ENCODE measurements around the gene ORAI1. TPM values are rescaled to one million over a fixed set of nuclear protein-coding genes. Genes with fewer than 3 reads are reported as not detected.
"Not testable (repeated sequence)": the region's sequence is repeated elsewhere in the genome, so short reads cannot be mapped to it uniquely, and the experiment has no call there.

The ORAI1 gene
- total and polyA plus RNA-seq, 10 donors = 12.9 to 47.5 (median 33.9) TPM

DNA sequence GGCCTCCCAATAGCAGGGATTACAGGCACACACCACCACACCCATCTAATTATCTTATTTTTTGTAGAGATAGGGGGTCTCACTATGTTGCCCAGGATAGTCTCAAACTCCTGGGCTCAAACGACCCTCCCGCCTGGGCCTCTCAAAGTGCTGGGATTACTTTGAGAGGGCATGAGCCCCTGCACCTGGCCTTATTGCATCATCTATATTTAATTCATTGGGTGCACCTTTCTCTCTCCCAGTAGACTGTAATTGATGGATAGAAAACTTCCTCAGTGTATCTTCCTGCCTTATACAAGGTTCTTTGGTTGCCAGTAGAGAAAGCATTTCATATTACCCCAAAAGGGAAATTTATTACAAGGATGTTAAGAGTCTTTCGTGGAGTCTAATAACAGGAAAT, 52.0 kb downstream of the ORAI1 start:
- H3K4me1 ChIP-seq = peaks cover 0 to 17% (median 4%) of the 10 kb centered on the region in 6 donors
- H3K4me3 ChIP-seq = no peak overlapping the region
- H3K36me3 ChIP-seq = no peaks in the 10 kb centered on the region
- intact Hi-C loops (cut with DNase I; ENCODE audit: low total_unique reads) = no loop called here
- no peak for TF ChIP-seq POLR2A (IDR thresholded peaks at IDR 0.05)
- no peak for TF ChIP-seq POLR2AphosphoS5 (IDR thresholded peaks at IDR 0.05)
- TF ChIP-seq, protein P1, sequence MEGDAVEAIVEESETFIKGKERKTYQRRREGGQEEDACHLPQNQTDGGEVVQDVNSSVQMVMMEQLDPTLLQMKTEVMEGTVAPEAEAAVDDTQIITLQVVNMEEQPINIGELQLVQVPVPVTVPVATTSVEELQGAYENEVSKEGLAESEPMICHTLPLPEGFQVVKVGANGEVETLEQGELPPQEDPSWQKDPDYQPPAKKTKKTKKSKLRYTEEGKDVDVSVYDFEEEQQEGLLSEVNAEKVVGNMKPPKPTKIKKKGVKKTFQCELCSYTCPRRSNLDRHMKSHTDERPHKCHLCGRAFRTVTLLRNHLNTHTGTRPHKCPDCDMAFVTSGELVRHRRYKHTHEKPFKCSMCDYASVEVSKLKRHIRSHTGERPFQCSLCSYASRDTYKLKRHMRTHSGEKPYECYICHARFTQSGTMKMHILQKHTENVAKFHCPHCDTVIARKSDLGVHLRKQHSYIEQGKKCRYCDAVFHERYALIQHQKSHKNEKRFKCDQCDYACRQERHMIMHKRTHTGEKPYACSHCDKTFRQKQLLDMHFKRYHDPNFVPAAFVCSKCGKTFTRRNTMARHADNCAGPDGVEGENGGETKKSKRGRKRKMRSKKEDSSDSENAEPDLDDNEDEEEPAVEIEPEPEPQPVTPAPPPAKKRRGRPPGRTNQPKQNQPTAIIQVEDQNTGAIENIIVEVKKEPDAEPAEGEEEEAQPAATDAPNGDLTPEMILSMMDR (IDR thresholded peaks at IDR 0.05 in 8 of 11, conservative IDR thresholded peaks at IDR 0.05 in 3 of 11) = no peak
- DNase-seq = no peak
- 70 to 79% (median 74%) methylated on average over 3 of the region's 3 CpGs for WGBS, 5 donors
- no peaks in the 10 kb centered on the region for H3K27me3 ChIP-seq (replicated peaks in 1 of 7)
- no peaks in the 10 kb centered on the region for H3K9me3 ChIP-seq
- no peak overlapping the region for H3K27ac ChIP-seq

DNA sequence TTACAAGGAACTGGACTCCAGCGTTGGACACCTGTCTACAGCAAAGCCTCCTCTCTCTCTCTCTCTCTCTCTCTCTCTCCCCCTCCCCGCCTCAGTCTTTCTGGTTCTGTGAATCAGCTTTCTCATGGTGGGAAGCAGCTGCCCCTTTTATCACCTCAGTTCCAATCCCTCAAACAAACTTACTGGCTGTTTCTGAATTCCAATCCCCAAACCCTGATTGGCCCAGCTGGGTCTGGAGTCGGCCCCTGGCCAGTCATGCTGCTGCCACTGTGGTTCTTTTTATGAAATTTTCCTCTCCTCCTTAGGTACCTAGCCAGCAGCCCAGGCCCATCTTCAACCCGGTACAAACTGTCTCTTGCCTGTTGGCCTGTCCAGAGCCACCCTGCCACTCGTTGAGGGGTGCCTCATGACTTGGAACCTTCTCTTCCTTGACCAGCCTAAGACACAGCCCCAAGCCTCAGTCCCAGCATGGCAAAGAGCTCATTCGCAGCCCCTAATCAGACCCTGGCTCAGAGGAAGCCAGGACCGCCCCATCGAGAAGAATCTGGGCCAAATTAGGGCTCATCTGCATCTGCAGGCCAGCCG, 52.5 kb downstream of the ORAI1 start:
- DNase-seq = no peak
- H3K9me3 ChIP-seq = no peaks in the 10 kb centered on the region
- intact Hi-C loops (cut with DNase I; ENCODE audit: low total_unique reads) = no loop called here
- no peaks in the 10 kb centered on the region for H3K36me3 ChIP-seq
- H3K27me3 ChIP-seq (replicated peaks in 1 of 7) = no peaks in the 10 kb centered on the region
- TF ChIP-seq POLR2AphosphoS5 (IDR thresholded peaks at IDR 0.05) (no peak), POLR2A (IDR thresholded peaks at IDR 0.05) (no peak)
- TF ChIP-seq, protein P1 (IDR thresholded peaks at IDR 0.05 in 8 of 11, conservative IDR thresholded peaks at IDR 0.05 in 3 of 11) = no peak
- H3K27ac ChIP-seq = no peak overlapping the region
- H3K4me1 ChIP-seq = peaks cover 0 to 17% (median 4%) of the 10 kb centered on the region in 6 donors
- no peak overlapping the region for H3K4me3 ChIP-seq
- 77 to 81% (median 79%) methylated on average over 9 of the region's 9 CpGs for WGBS, 5 donors

DNA sequence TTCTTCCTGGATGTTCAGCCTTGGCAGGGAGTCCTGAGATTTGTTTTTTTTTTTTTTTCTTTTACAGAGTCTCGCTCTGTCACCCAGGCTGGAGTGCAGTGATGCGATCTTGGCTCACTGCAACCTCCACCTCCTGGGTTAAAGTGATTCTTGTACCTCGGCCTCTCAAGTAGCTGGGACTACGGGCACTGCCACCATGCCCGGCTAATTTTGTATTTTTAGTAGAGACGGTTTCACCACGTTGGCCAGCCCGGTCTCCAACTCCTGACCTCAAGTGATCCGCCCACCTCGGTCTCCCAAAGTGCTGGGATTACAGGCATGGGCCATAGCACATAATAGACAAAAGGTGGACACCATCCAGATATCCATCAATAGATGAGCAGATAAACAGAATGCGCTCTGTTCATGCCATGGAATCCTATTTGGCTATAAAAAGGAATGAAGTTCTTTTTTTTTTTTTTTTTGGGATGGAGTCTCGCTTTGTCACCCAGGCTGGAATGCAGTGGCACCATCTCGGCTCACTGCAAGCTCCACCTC, 53.4 kb downstream of the ORAI1 start:
- H3K4me1 ChIP-seq = peaks cover 0 to 17% (median 4%) of the 10 kb centered on the region in 6 donors
- H3K9me3 ChIP-seq; H3K27me3 ChIP-seq (replicated peaks in 1 of 7); DNase-seq; H3K27ac ChIP-seq; H3K4me3 ChIP-seq; H3K36me3 ChIP-seq: not testable (repeated sequence)
- WGBS, 5 donors = 90 to 94% (median 93%) methylated on average over 13 of the region's 13 CpGs
- intact Hi-C loops (cut with DNase I; ENCODE audit: low total_unique reads) = loop anchor here (5.0 kb wide), 1 partner anchor 127 kb away; no protein-coding TSS in a partner anchor

DNA sequence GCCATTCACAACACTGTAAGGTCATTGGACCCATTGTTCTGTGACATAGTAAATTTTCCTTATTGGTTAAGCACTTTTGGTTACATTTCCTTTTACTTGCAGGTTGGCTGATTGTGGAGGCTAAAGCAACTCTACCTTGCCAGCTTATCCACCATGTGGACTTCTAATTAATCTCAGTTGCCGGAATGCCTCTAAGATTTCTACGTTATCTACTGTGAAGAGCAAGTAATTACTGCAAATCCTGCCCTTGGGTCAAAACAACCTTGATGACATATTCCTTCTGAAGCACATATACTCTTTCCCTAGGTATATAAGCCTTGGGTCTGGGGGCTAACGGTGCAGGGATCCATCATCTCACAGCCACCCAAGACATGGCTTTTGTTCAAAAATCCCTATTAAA, 62.6 kb downstream of the ORAI1 start:
- no peaks in the 10 kb centered on the region for H3K9me3 ChIP-seq
- H3K36me3 ChIP-seq = no peaks in the 10 kb centered on the region
- H3K4me1 ChIP-seq = peaks cover 6 to 22% (median 16%) of the 10 kb centered on the region in 6 donors
- H3K27me3 ChIP-seq (replicated peaks in 1 of 7) = no peaks in the 10 kb centered on the region
- no peak overlapping the region for H3K27ac ChIP-seq
- intact Hi-C loops (cut with DNase I; ENCODE audit: low total_unique reads) = no loop called here
- TF ChIP-seq, protein P1 (IDR thresholded peaks at IDR 0.05 in 8 of 11, conservative IDR thresholded peaks at IDR 0.05 in 3 of 11) = no peak
- no peak for TF ChIP-seq POLR2AphosphoS5 (IDR thresholded peaks at IDR 0.05)
- TF ChIP-seq POLR2A (IDR thresholded peaks at IDR 0.05) = no peak
- H3K4me3 ChIP-seq = no peak overlapping the region
- WGBS, 5 donors = 88 to 97% (median 94%) methylated on average over 3 of the region's 3 CpGs
- DNase-seq = no peak
